GM20000 (cell line): ENCODE data around the gene CDADC1.
A peak's percentile ranks its signal among the peaks of the same experiment; 100 is the strongest.

ENCODE experiments used
- DNase-seq: peaks from one replicate; pipeline ENCODE4 v3.0.0; 2012; ENCODE audit warnings: low spot score
- TF ChIP-seq, protein P1 (sequence below): IDR thresholded peaks from 2 replicates; pipeline ENCODE4 v1.5.1; 2012; ENCODE audit warnings: mild to moderate bottlenecking, control low read depth; ENCODE audit errors: extremely low read depth, missing control alignments

The CDADC1 gene

DNA sequence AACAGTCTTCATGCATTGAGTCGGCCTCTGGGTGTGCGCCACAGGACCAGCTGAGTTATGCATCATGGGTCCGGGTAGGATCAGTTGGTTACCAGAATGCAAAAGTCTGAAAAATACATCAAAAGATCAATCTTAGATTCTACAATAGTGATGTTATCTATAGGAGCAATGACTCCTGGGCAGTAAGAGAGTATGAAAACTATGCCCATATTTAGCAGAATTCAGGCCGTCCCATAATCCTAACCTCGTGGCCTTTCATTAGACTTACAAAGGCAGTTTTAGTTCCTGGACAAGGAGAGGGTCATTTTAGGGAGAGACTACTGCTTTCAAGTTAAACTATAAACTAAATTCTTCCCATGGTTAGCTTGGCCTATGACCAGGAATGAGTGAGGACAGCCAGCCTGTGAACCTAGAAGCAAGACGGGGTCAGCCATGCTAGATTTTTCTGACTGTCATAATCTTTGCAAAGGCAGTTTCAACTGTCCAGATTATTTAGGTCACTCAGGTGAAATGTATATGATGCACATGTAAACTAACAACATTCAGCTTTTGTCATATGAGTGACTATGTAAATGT, 11.8 kb upstream of the CDADC1 start:
- no peak for DNase-seq
- TF ChIP-seq, protein P1, sequence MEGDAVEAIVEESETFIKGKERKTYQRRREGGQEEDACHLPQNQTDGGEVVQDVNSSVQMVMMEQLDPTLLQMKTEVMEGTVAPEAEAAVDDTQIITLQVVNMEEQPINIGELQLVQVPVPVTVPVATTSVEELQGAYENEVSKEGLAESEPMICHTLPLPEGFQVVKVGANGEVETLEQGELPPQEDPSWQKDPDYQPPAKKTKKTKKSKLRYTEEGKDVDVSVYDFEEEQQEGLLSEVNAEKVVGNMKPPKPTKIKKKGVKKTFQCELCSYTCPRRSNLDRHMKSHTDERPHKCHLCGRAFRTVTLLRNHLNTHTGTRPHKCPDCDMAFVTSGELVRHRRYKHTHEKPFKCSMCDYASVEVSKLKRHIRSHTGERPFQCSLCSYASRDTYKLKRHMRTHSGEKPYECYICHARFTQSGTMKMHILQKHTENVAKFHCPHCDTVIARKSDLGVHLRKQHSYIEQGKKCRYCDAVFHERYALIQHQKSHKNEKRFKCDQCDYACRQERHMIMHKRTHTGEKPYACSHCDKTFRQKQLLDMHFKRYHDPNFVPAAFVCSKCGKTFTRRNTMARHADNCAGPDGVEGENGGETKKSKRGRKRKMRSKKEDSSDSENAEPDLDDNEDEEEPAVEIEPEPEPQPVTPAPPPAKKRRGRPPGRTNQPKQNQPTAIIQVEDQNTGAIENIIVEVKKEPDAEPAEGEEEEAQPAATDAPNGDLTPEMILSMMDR: no peak

DNA sequence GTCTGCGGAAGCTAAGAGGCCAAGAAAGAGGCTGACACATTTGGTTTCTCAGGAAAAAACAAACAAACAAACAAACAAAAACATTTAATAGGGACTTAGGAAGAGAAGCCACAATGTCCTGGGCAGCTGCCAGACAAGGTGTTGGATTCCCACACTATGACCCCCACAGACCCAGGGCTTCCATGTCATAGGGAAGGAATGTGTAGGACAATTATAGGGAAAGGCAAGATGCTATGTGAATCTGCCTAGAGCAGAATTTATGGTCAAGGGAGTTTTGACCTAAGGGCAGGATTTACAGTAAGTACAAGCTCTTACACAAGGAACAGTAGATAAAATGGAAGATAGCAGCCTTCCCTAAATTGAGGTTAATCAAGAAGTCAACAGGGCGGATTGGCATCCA, 9.1 kb upstream of the CDADC1 start:
- DNase-seq: no peak
- TF ChIP-seq, protein P1: no peak

DNA sequence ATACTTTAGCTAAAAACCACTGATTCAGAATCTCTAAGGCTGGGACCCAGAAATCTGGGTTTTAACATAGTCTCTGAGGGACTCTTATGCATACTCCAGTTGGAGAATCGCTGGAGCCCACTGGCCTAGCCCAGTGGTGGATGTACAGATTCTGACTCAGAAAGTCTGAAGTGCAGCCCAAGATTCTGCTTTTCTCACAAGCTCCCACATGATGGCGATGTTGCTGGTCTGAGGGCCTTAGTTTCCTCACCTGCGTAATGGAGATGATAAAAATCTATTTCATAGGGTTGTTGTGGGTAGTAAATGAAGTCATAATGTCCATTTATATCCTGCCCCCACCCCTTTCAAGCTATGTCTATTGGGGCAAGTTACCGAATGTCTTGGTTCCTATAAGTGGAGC, 7.7 kb upstream of the CDADC1 start:
- TF ChIP-seq, protein P1: peak; percentile 58
- DNase-seq: peak; percentile 36

DNA sequence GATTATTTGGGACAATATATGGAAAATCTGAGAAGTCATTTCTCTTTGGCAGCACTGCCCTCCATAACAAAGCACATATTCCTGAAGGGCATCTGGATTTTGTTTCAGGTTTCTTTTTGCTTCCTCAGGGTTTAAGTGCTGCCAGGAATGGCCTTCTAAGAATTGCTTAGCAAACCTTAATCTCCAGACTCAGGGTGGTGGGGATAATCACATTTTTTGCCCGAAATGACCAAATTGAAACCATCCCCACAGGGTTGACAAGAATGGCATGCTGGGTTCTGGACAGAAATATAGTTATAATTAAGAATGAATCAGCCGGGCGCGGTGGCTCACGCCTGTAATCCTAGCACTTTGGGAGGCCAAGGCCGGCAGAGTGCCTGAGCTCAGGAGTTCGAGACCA, 6.4 kb upstream of the CDADC1 start:
- TF ChIP-seq, protein P1: no peak
- no peak for DNase-seq

DNA sequence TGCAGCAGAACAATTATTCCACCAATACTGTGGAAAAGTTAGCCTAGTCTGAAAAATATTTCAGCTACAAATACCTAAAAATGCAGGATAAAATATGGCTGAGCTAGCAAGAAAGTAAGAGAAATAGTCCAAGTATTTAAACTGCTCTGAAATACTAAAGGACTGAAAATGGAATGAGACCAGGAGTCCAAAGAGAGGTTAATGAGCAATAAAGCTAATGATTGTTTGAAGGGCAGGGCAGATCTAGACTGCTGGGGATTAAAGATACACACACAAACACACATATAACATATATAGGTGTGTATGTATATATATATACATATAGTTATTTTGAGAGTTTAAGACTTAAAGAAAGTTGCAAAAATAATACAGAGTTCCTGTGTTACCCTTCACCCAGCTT, 2.6 kb upstream of the CDADC1 start:
- no peak for DNase-seq
- TF ChIP-seq, protein P1: no peak

DNA sequence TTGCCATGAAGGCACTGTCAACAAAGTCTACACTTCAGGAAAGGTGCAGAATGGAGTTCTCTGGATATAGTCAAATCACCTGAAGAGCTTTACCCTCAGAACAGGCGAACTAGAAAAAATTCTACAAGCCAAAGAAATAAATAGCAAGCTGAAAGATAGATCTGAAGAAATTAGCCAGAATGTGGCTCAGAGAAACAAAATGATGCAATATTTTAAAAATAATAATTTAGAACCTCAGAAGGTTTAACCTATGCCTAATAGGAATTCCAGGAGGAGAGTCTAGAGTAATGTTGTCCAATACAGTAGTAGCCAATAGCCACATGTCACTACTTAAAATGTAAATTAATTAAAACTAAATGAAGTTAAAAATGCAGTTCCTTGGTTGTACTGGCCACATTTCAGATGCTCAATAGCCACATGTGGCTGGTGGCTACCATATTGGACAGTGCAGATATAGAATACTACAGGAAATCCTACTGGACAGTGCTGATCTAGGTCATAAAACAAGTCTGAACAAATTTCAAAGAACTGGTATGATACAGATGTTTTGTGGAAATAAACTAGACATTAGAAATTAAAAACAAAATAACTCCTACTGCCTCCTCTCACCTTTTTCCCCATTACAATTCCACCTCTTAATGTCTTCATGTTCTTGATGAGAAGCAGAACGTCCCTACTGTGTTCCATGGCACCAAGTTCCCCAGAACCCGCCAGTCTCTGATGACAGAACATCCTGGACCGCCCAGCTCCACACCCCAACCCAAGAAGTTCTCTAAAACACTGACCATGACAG, 679 bp upstream of the CDADC1 start:
- DNase-seq: no peak
- TF ChIP-seq, protein P1: no peak

DNA sequence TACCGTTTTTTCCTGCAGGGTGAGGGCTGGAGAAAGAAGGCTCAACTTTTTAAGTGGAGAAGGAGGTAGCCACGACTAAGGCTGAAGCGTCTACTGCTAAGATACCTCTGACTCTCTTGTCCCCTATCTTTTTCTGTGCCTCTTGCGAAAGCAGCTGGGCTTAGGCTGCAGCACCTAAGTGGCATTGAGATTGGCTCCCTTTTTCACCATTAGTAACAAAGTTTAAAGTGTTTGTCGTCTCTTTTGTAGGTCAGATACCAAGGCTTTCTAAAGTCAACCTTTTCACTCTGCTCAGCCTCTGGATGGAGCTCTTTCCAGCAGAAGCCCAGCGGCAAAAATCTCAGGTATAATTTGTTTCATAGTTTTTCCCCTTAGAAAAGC, 887 bp downstream of the CDADC1 start:
- TF ChIP-seq, protein P1: peak; percentile 10
- no peak for DNase-seq
